Activated CD4-positive, CD25-positive, alpha-beta regulatory T cell (primary cell): ENCODE measurements around the gene OR2T11.
"Not testable (repeated sequence)": the region's sequence is repeated elsewhere in the genome, so short reads cannot be mapped to it uniquely, and the experiment has no call there.

Source experiments
- DNase-seq, 4 experiments: peaks; one replicate each; lab custom pipeline; 2025; lab: John Stamatoyannopoulos, UW

The OR2T11 gene

GRCh38 chr1:248634991-248635390, at the start of gene OR2T11:
OR2T11 (minus strand) TSS chr1:248635091; CDS start chr1:248627128, 7,963 bp downstream.
- DNase-seq, result not testable (repeated sequence)

GRCh38 chr1:248681651-248682050, 46.8 kb upstream of the OR2T11 start:
- DNase-seq, result no peak

GRCh38 chr1:248670003-248670402, 35.1 kb upstream of the OR2T11 start:
- no peak for DNase-seq

GRCh38 chr1:248663453-248664328, 28.8 kb upstream of the OR2T11 start:
- not testable (repeated sequence) for DNase-seq

GRCh38 chr1:248656797-248657196, 21.9 kb upstream of the OR2T11 start:
- not testable (repeated sequence) for DNase-seq

GRCh38 chr1:248655354-248655753, 20.5 kb upstream of the OR2T11 start, which contains the start of gene OR2T27:
OR2T27 (minus strand) TSS chr1:248655528; CDS start chr1:248650884, 4,644 bp downstream.
- DNase-seq, result not testable (repeated sequence)

- DNase-seq, result not testable (repeated sequence)
Observed at GRCh38 chr1:248648770-248649536, 14.1 kb upstream of the OR2T11 start.

- DNase-seq, result not testable (repeated sequence)
Observed at GRCh38 chr1:248645178-248645577, 10.3 kb upstream of the OR2T11 start, which contains the start of gene OR2T35. OR2T35 (minus strand) TSS chr1:248645278; CDS start chr1:248639258, 6,020 bp downstream.

GRCh38 chr1:248642971-248643651, 8.2 kb upstream of the OR2T11 start:
- not testable (repeated sequence) for DNase-seq

- DNase-seq, result not testable (repeated sequence)
Observed at GRCh38 chr1:248641583-248641982, 6.7 kb upstream of the OR2T11 start.

GRCh38 chr1:248640906-248641305, 6.0 kb upstream of the OR2T11 start:
- DNase-seq, result not testable (repeated sequence)

GRCh38 chr1:248639652-248640051, 4.8 kb upstream of the OR2T11 start:
- DNase-seq, result not testable (repeated sequence)

GRCh38 chr1:248636612-248637011, 1.7 kb upstream of the OR2T11 start:
- DNase-seq, result not testable (repeated sequence)

- no peak for DNase-seq
Observed at GRCh38 chr1:248631354-248632008, 3.4 kb downstream of the OR2T11 start.

- no peak for DNase-seq
Observed at GRCh38 chr1:248630551-248630950, 4.3 kb downstream of the OR2T11 start.

GRCh38 chr1:248627971-248628844, 6.7 kb downstream of the OR2T11 start:
- no peak for DNase-seq

GRCh38 chr1:248625971-248626370, 8.9 kb downstream of the OR2T11 start:
- DNase-seq, result no peak

- DNase-seq, result no peak
Observed at GRCh38 chr1:248625166-248625565, 9.7 kb downstream of the OR2T11 start.

- no peak for DNase-seq
Observed at GRCh38 chr1:248622570-248623001, 12.3 kb downstream of the OR2T11 start.

GRCh38 chr1:248621770-248622169, 13.1 kb downstream of the OR2T11 start:
- DNase-seq, result no peak
